Left ventricle myocardium superior (tissue), 1 donor: ENCODE results near the gene CFAP57. TPM values are rescaled to one million over a fixed set of nuclear protein-coding genes. Genes with fewer than 3 reads are reported as not detected.
"Not testable (repeated sequence)": the region's sequence is repeated elsewhere in the genome, so short reads cannot be mapped to it uniquely, and the experiment has no call there.

ENCODE experiments used
- ATAC-seq: fragments of 200-7000 bp; cut with Tn5 transposase; one replicate; pipeline ENCODE4 v1.9.1; 2020; ENCODE audit warnings: mild to moderate bottlenecking, moderate library complexity
- DNase-seq: peaks from one replicate; pipeline ENCODE4 v3.0.0-alpha.2; 2020
- intact Hi-C: fragments of 100-400 bp; cut with micrococcal nuclease; formaldehyde crosslinking; loops from one replicate; pipeline ENCODE4 v1.11.0; 2022
- long read RNA-seq: library from polyadenylated mRNA; unstranded; transcript quantifications from one replicate; pipeline ENCODE4 v2.0.0, GENCODE V29; 2021
- total RNA-seq: library from RNA; stranded (reverse); fragmentation: NEBNext Ultra II Directional; extraction: Animal tissue kit (Norgen Biotek cat#: 25700); gene quantifications from one replicate; pipeline ENCODE4 v1.2.1, GENCODE V29; 2021
- donor health status: DM: no; HTN: yes; CAD: no; lungs with severe emphysema.

The CFAP57 gene
- total RNA-seq: not detected
- long read RNA-seq, partial matches to known transcripts: 0 of 1 reads
- long read RNA-seq, other reads (novel, unspliced or antisense): 1 of 1 reads

GRCh38 chr1:43171876-43172526 is at the start of gene CFAP57, which contains the start of gene EBNA1BP2:
CFAP57 (plus strand) TSS chr1:43172330; CDS start chr1:43172754, 424 bp downstream.
EBNA1BP2 (minus strand) TSS chr1:43172290; CDS start chr1:43172118, 172 bp downstream.
- DNase-seq: peak; percentile 86
- ATAC-seq: peak; percentile 92
- intact Hi-C loops: no loop called here

GRCh38 chr1:43123031-43123430 is 49.1 kb upstream of the CFAP57 start:
- intact Hi-C loops: no loop called here
- DNase-seq (no peak), ATAC-seq (no peak)

GRCh38 chr1:43128816-43129215 is 43.3 kb upstream of the CFAP57 start:
- ATAC-seq: no peak
- no peak for DNase-seq
- intact Hi-C loops: no loop called here

GRCh38 chr1:43129426-43129825 is 42.7 kb upstream of the CFAP57 start:
- no peak for DNase-seq

GRCh38 chr1:43134068-43134467 is 38.1 kb upstream of the CFAP57 start:
- ATAC-seq (no peak), DNase-seq (no peak)
- intact Hi-C loops: no loop called here

More at GRCh38 chr1:43129426-43129825, 42.7 kb upstream of the CFAP57 start:
- ATAC-seq: no peak
- intact Hi-C loops: no loop called here

GRCh38 chr1:43134640-43135039 is 37.5 kb upstream of the CFAP57 start:
- intact Hi-C loops: no loop called here
- DNase-seq: no peak
- no peak for ATAC-seq

- DNase-seq: no peak
- intact Hi-C loops: no loop called here
- ATAC-seq: no peak
Observed at GRCh38 chr1:43135857-43136781, 36.0 kb upstream of the CFAP57 start.

- intact Hi-C loops: no loop called here
- no peak for DNase-seq
- peak; percentile 98 for ATAC-seq
Observed at GRCh38 chr1:43137445-43138052, 34.6 kb upstream of the CFAP57 start.

GRCh38 chr1:43139295-43139694 is 32.8 kb upstream of the CFAP57 start:
- ATAC-seq, DNase-seq, intact Hi-C loops: not testable (repeated sequence)

GRCh38 chr1:43140010-43140409 is 32.1 kb upstream of the CFAP57 start:
- no peak for ATAC-seq
- intact Hi-C loops: no loop called here
- DNase-seq: no peak

GRCh38 chr1:43140583-43140982 is 31.5 kb upstream of the CFAP57 start:
- DNase-seq: no peak
- ATAC-seq: no peak
- intact Hi-C loops: no loop called here

GRCh38 chr1:43143441-43143888 is 28.7 kb upstream of the CFAP57 start:
- ATAC-seq: no peak
- DNase-seq: no peak
- intact Hi-C loops: no loop called here

GRCh38 chr1:43144237-43144636 is 27.9 kb upstream of the CFAP57 start:
- intact Hi-C loops: no loop called here
- no peak for DNase-seq
- ATAC-seq: no peak

GRCh38 chr1:43147625-43148327 is 24.4 kb upstream of the CFAP57 start:
- ATAC-seq (peak; percentile 94), DNase-seq (peak; percentile 82)
- intact Hi-C loops: no loop called here

GRCh38 chr1:43149889-43150288 is 22.2 kb upstream of the CFAP57 start:
- ATAC-seq (no peak), DNase-seq (no peak)
- intact Hi-C loops: no loop called here

GRCh38 chr1:43152866-43153265 is 19.3 kb upstream of the CFAP57 start:
- intact Hi-C loops: no loop called here
- DNase-seq: no peak
- no peak for ATAC-seq

- ATAC-seq: no peak
- intact Hi-C loops: no loop called here
- DNase-seq: no peak
Observed at GRCh38 chr1:43153443-43153842, 18.7 kb upstream of the CFAP57 start.

- intact Hi-C loops: no loop called here
- no peak for DNase-seq
- ATAC-seq: no peak
Observed at GRCh38 chr1:43156026-43156425, 16.1 kb upstream of the CFAP57 start.

GRCh38 chr1:43165162-43165561 is 7.0 kb upstream of the CFAP57 start:
- DNase-seq (no peak), ATAC-seq (no peak)
- intact Hi-C loops: no loop called here
